HG02759 (cell line): ENCODE data around the gene NDN.
A peak's percentile ranks its signal among the peaks of the same experiment; 100 is the strongest.

Experiments
- ATAC-seq: cut with Tn5 transposase; IDR thresholded peaks from one replicate; pipeline ENCODE4 v1.9.1; 2021; ENCODE audit warnings: mild to moderate bottlenecking, moderate library complexity; ENCODE audit not compliant: unreplicated experiment

The NDN gene

DNA sequence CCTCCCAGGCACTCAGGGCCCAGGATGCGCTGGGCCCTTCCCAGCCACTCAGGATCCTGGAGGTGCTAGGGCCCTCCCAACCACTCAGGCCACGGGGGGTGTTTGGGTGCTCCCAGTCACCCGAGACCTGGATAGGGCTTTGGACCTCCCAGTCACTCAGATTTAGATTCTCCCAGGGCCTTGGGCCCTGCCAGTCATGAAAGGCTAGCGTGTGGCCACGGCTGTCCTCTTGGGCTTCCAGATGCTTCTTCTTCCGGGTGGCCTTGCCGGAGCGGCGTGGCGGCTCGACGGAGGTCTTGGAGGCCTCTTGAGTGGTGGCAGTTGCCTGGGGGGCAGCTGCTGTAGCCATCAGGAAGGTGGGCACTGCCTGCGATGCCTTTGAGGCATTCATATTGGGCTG lies 42.3 kb downstream of the NDN start:
- no peak for ATAC-seq

DNA sequence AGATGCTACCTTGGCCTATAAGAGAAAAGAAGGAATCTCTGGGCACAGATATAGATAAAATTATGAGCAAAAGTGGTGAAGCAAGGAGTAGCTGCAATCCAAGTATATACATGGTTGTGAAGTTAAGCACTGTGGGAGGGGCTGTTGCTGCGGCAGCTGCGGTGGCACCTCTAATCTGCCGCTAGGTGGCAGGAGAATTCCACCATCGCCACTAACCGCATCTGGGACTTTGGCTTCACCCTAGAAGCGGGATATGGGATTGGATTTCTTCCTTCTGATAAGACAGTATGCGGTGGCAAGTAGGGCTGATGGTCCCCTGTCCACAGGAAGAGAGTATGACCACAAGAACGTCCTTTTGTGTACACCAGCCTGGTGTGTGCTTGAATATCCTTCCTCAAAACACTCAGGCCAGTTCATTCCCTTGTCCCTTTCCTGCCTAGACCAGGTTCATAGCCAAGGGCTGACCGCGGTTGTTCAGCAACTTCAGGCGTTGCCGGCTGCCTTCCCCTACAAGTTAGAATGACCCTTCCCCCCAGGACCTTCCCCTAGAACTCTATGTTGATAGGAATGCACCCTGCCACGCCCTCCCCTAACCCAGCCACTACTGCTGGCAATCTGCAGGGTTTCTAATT lies 44.6 kb downstream of the NDN start:
- ATAC-seq = peak; percentile 80
